ENCODE data around the gene DYNC1H1. TPM values are rescaled to one million over a fixed set of nuclear protein-coding genes. Genes with fewer than 3 reads are reported as not detected.

Gene DYNC1H1
- total and polyA plus RNA-seq, 2 donors (not counting 1 experiment from before 2014, with no cell fraction given), result 128 to 677 TPM

- no peaks in the 10 kb centered on the region for H3K79me2 ChIP-seq (ENCODE audit: control insufficient read depth, insufficient read depth, low read length)
- TF ChIP-seq EZH2 (IDR thresholded peaks at IDR 0.05; ENCODE audit: low read length, missing control alignments), result no peak
- TF ChIP-seq, protein P1, sequence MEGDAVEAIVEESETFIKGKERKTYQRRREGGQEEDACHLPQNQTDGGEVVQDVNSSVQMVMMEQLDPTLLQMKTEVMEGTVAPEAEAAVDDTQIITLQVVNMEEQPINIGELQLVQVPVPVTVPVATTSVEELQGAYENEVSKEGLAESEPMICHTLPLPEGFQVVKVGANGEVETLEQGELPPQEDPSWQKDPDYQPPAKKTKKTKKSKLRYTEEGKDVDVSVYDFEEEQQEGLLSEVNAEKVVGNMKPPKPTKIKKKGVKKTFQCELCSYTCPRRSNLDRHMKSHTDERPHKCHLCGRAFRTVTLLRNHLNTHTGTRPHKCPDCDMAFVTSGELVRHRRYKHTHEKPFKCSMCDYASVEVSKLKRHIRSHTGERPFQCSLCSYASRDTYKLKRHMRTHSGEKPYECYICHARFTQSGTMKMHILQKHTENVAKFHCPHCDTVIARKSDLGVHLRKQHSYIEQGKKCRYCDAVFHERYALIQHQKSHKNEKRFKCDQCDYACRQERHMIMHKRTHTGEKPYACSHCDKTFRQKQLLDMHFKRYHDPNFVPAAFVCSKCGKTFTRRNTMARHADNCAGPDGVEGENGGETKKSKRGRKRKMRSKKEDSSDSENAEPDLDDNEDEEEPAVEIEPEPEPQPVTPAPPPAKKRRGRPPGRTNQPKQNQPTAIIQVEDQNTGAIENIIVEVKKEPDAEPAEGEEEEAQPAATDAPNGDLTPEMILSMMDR (conservative IDR thresholded peaks at IDR 0.05 in 1 of 2, IDR thresholded peaks at IDR 0.05 in 1 of 2; ENCODE audit: low read depth in 1 of 2, low read length in 2 of 2), result no peak
- no peak overlapping the region for H2AFZ ChIP-seq (ENCODE audit: low read length)
- no peaks in the 10 kb centered on the region for H3K4me1 ChIP-seq (ENCODE audit: control insufficient read depth, extremely low read depth, insufficient read depth, low read length)
- no peak overlapping the region for H3K4me3 ChIP-seq (replicated peaks in 1 of 4; ENCODE audit: control extremely low read depth in 1 of 4, insufficient read depth in 1 of 4, low read depth in 3 of 4, low read length in 4 of 4)
- H3K4me2 ChIP-seq (ENCODE audit: extremely low read depth, insufficient read depth, low read length), result no peak overlapping the region
- H3K27ac ChIP-seq (ENCODE audit: insufficient read depth, low read length), result no peak overlapping the region
- peaks cover 2% of the 10 kb centered on the region for H4K20me1 ChIP-seq (ENCODE audit: control insufficient read depth, extremely low read depth, insufficient read depth, low read length)
- no peaks in the 10 kb centered on the region for H3K27me3 ChIP-seq (ENCODE audit: control insufficient read depth, insufficient read depth, low read length)
- no peak for DNase-seq (ENCODE audit: low read depth in 2 of 2)
- peaks cover 43% of the 10 kb centered on the region for H3K36me3 ChIP-seq (ENCODE audit: control insufficient read depth, insufficient read depth, low read length)
- H3K9me3 ChIP-seq (ENCODE audit: control insufficient read depth, insufficient read depth, low read depth, low read length), result no peaks in the 10 kb centered on the region
- H3K9ac ChIP-seq (ENCODE audit: insufficient read depth, low read length), result no peak overlapping the region
These were observed 41.0 kb downstream of the DYNC1H1 start for GRCh38 chr14:102005336-102005735.

GRCh38 chr14:102007916-102008418 is 43.6 kb downstream of the DYNC1H1 start:
- Histone ChIP-seq H3K4me1 (ENCODE audit: control insufficient read depth, extremely low read depth, insufficient read depth, low read length) (no peaks in the 10 kb centered on the region), H3K4me2 (ENCODE audit: extremely low read depth, insufficient read depth, low read length) (no peak overlapping the region), H3K79me2 (ENCODE audit: control insufficient read depth, insufficient read depth, low read length) (no peaks in the 10 kb centered on the region), H3K4me3 (replicated peaks in 1 of 4; ENCODE audit: control extremely low read depth in 1 of 4, insufficient read depth in 1 of 4, low read depth in 3 of 4, low read length in 4 of 4) (no peak overlapping the region), H3K9ac (ENCODE audit: insufficient read depth, low read length) (no peak overlapping the region), H4K20me1 (ENCODE audit: control insufficient read depth, extremely low read depth, insufficient read depth, low read length) (peaks cover 2% of the 10 kb centered on the region), H3K36me3 (ENCODE audit: control insufficient read depth, insufficient read depth, low read length) (peaks cover 49% of the 10 kb centered on the region), H2AFZ (ENCODE audit: low read length) (no peak overlapping the region), H3K27me3 (ENCODE audit: control insufficient read depth, insufficient read depth, low read length) (no peaks in the 10 kb centered on the region), H3K9me3 (ENCODE audit: control insufficient read depth, insufficient read depth, low read depth, low read length) (no peaks in the 10 kb centered on the region), H3K27ac (ENCODE audit: insufficient read depth, low read length) (no peak overlapping the region)
- no peak for DNase-seq (ENCODE audit: low read depth in 2 of 2)
- TF ChIP-seq EZH2 (IDR thresholded peaks at IDR 0.05; ENCODE audit: low read length, missing control alignments), result no peak
- TF ChIP-seq, protein P1 (conservative IDR thresholded peaks at IDR 0.05 in 1 of 2, IDR thresholded peaks at IDR 0.05 in 1 of 2; ENCODE audit: low read depth in 1 of 2, low read length in 2 of 2), result no peak

- no peaks in the 10 kb centered on the region for H3K79me2 ChIP-seq (ENCODE audit: control insufficient read depth, insufficient read depth, low read length)
- peaks cover 53% of the 10 kb centered on the region for H3K36me3 ChIP-seq (ENCODE audit: control insufficient read depth, insufficient read depth, low read length)
- peaks cover 2% of the 10 kb centered on the region for H4K20me1 ChIP-seq (ENCODE audit: control insufficient read depth, extremely low read depth, insufficient read depth, low read length)
- no peaks in the 10 kb centered on the region for H3K27me3 ChIP-seq (ENCODE audit: control insufficient read depth, insufficient read depth, low read length)
- H3K9ac ChIP-seq (ENCODE audit: insufficient read depth, low read length), result no peak overlapping the region
- H3K9me3 ChIP-seq (ENCODE audit: control insufficient read depth, insufficient read depth, low read depth, low read length), result no peaks in the 10 kb centered on the region
- no peak overlapping the region for H2AFZ ChIP-seq (ENCODE audit: low read length)
- H3K4me1 ChIP-seq (ENCODE audit: control insufficient read depth, extremely low read depth, insufficient read depth, low read length), result no peaks in the 10 kb centered on the region
- TF ChIP-seq, protein P1 (conservative IDR thresholded peaks at IDR 0.05 in 1 of 2, IDR thresholded peaks at IDR 0.05 in 1 of 2; ENCODE audit: low read depth in 1 of 2, low read length in 2 of 2), result no peak
- TF ChIP-seq EZH2 (IDR thresholded peaks at IDR 0.05; ENCODE audit: low read length, missing control alignments), result no peak
- H3K4me2 ChIP-seq (ENCODE audit: extremely low read depth, insufficient read depth, low read length), result no peak overlapping the region
- no peak overlapping the region for H3K4me3 ChIP-seq (replicated peaks in 1 of 4; ENCODE audit: control extremely low read depth in 1 of 4, insufficient read depth in 1 of 4, low read depth in 3 of 4, low read length in 4 of 4)
- DNase-seq (ENCODE audit: low read depth in 2 of 2), result no peak
- H3K27ac ChIP-seq (ENCODE audit: insufficient read depth, low read length), result no peak overlapping the region
These were observed 44.5 kb downstream of the DYNC1H1 start for GRCh38 chr14:102008891-102009290.

Measured in fibroblast of lung (primary cell).